GM21515 (cell line): ENCODE results near the gene PTBP2.
"Not testable (repeated sequence)": the region's sequence is repeated elsewhere in the genome, so short reads cannot be mapped to it uniquely, and the experiment has no call there.

Experiments used
- ATAC-seq: cut with Tn5 transposase; IDR thresholded peaks from one replicate; pipeline ENCODE4 v1.9.1; 2021; ENCODE audit not compliant: unreplicated experiment

Gene PTBP2

GRCh38 chr1:96730574-96731298 is 9.2 kb downstream of the PTBP2 start:
- no peak for ATAC-seq

GRCh38 chr1:96741335-96741734 is 19.8 kb downstream of the PTBP2 start:
- no peak for ATAC-seq

GRCh38 chr1:96746440-96747420 is 25.1 kb downstream of the PTBP2 start:
- ATAC-seq, result no peak

GRCh38 chr1:96747565-96747964 is 26.0 kb downstream of the PTBP2 start:
- no peak for ATAC-seq

GRCh38 chr1:96748078-96748477 is 26.5 kb downstream of the PTBP2 start:
- no peak for ATAC-seq

- ATAC-seq, result no peak
Measured at GRCh38 chr1:96749618-96750017, 28.0 kb downstream of the PTBP2 start.

GRCh38 chr1:96752394-96752793 is 30.8 kb downstream of the PTBP2 start:
- ATAC-seq, result no peak

- ATAC-seq, result no peak
Measured at GRCh38 chr1:96756789-96757188, 35.2 kb downstream of the PTBP2 start.

GRCh38 chr1:96762586-96762985 is 41.0 kb downstream of the PTBP2 start:
- ATAC-seq, result not testable (repeated sequence)

GRCh38 chr1:96763514-96763913 is 41.9 kb downstream of the PTBP2 start:
- ATAC-seq, result no peak

- ATAC-seq, result no peak
Measured at GRCh38 chr1:96764469-96764868, 42.9 kb downstream of the PTBP2 start.

GRCh38 chr1:96771847-96772246 is 50.3 kb downstream of the PTBP2 start:
- no peak for ATAC-seq

GRCh38 chr1:96772349-96772748 is 50.8 kb downstream of the PTBP2 start:
- no peak for ATAC-seq

GRCh38 chr1:96772972-96773371 is 51.4 kb downstream of the PTBP2 start:
- no peak for ATAC-seq

GRCh38 chr1:96782206-96782605 is 60.6 kb downstream of the PTBP2 start:
- no peak for ATAC-seq

- ATAC-seq, result no peak
Measured at GRCh38 chr1:96782856-96783255, 61.3 kb downstream of the PTBP2 start.

- ATAC-seq, result no peak
Measured at GRCh38 chr1:96790599-96790998, 69.0 kb downstream of the PTBP2 start.

GRCh38 chr1:96792220-96792619 is 70.6 kb downstream of the PTBP2 start:
- ATAC-seq, result no peak

GRCh38 chr1:96801696-96802095 is 80.1 kb downstream of the PTBP2 start:
- not testable (repeated sequence) for ATAC-seq

GRCh38 chr1:96804648-96805047 is 83.1 kb downstream of the PTBP2 start:
- no peak for ATAC-seq

GRCh38 chr1:96808191-96808590 is 86.6 kb downstream of the PTBP2 start:
- ATAC-seq, result no peak

- ATAC-seq, result no peak
Measured at GRCh38 chr1:96815914-96816313, 94.3 kb downstream of the PTBP2 start.
